ENCODE data around the gene FBF1.
"Not testable (repeated sequence)": the region's sequence is repeated elsewhere in the genome, so short reads cannot be mapped to it uniquely, and the experiment has no call there.

Gene FBF1

GRCh38 chr17:75874323-75875181 is 66.3 kb downstream of the FBF1 start:
- DNase-seq = no peak

GRCh38 chr17:75873587-75874322 is 67.1 kb downstream of the FBF1 start:
- no peak for DNase-seq

- DNase-seq = no peak
Measured at GRCh38 chr17:75872434-75873351, 68.1 kb downstream of the FBF1 start.

- not testable (repeated sequence) for DNase-seq
Measured at GRCh38 chr17:75870228-75870627, 70.6 kb downstream of the FBF1 start.

GRCh38 chr17:75869282-75870141 is 71.3 kb downstream of the FBF1 start:
- no peak for DNase-seq

GRCh38 chr17:75868730-75869281 is 72.0 kb downstream of the FBF1 start:
- not testable (repeated sequence) for DNase-seq

- DNase-seq = not testable (repeated sequence)
Measured at GRCh38 chr17:75865404-75866188, 75.2 kb downstream of the FBF1 start.

- DNase-seq = not testable (repeated sequence)
Measured at GRCh38 chr17:75864887-75865286, 76.0 kb downstream of the FBF1 start.

GRCh38 chr17:75864448-75864871 is 76.4 kb downstream of the FBF1 start:
- no peak for DNase-seq

- DNase-seq = no peak
Measured at GRCh38 chr17:75861927-75862317, 78.9 kb downstream of the FBF1 start.

Data from NCI-H187 treated with DMSO at 0.1 percent for 48 hours (cell line).